WERI-Rb-1 (cell line): ENCODE data around the gene SNX25.

Experiments
- DNase-seq: peaks from one replicate; pipeline ENCODE4 v3.0.0-alpha.2; 2020
- H3K27ac ChIP-seq: fragments of 250-450 bp; sonication (Bioruptor Pico); 2 replicates; pipeline ENCODE4 v1.5.1; 2020; ENCODE audit warnings: mild to moderate bottlenecking, moderate library complexity
- H3K27me3 ChIP-seq: fragments of 250-450 bp; sonication (Bioruptor Pico); 2 replicates; pipeline ENCODE4 v1.5.1; 2021; ENCODE audit warnings: mild to moderate bottlenecking, low read depth, moderate library complexity; ENCODE audit not compliant: insufficient read depth, severe bottlenecking
- H3K36me3 ChIP-seq: fragments of 250-450 bp; sonication (Bioruptor Pico); 2 replicates; pipeline ENCODE4 v1.5.1; 2020; ENCODE audit warnings: mild to moderate bottlenecking, moderate library complexity
- H3K4me3 ChIP-seq: 2 replicates; pipeline ENCODE4 v1.5.1; 2011; ENCODE audit warnings: low read depth, mild to moderate bottlenecking, control low read depth, low read length
- H3K9me3 ChIP-seq: fragments of 250-450 bp; sonication (Bioruptor Pico); 2 replicates; pipeline ENCODE4 v1.5.1; 2021; ENCODE audit warnings: mild to moderate bottlenecking, moderate library complexity; ENCODE audit not compliant: severe bottlenecking
- CTCF ChIP-seq: IDR thresholded peaks from 2 replicates; pipeline ENCODE4 v1.5.1; 2011; ENCODE audit warnings: low read depth, mild to moderate bottlenecking, control low read depth, inconsistent platforms, low read length

SNX25 gene

GRCh38 chr4:185210102-185210981 lies 944 bp downstream of the SNX25 start:
- TF ChIP-seq CTCF, result no peak
- Histone ChIP-seq H3K9me3 (no peaks in the 10 kb centered on the region), H3K27ac (no peak overlapping the region), H3K4me3 (peak overlapping the region; percentile 67), H3K27me3 (no peaks in the 10 kb centered on the region), H3K36me3 (no peaks in the 10 kb centered on the region)
- DNase-seq, result peak; percentile 46

- no peak for DNase-seq
- no peak overlapping the region for H3K27ac ChIP-seq
- no peaks in the 10 kb centered on the region for H3K36me3 ChIP-seq
- H3K4me3 ChIP-seq, result peak overlapping the region; percentile 67
- H3K27me3 ChIP-seq, result no peaks in the 10 kb centered on the region
- H3K9me3 ChIP-seq, result no peaks in the 10 kb centered on the region
- no peak for TF ChIP-seq CTCF
Observed at GRCh38 chr4:185211035-185211434, 1.6 kb downstream of the SNX25 start.

- TF ChIP-seq CTCF, result no peak
- no peaks in the 10 kb centered on the region for H3K27me3 ChIP-seq
- H3K27ac ChIP-seq, result no peak overlapping the region
- H3K36me3 ChIP-seq, result no peaks in the 10 kb centered on the region
- no peaks in the 10 kb centered on the region for H3K9me3 ChIP-seq
- H3K4me3 ChIP-seq, result no peak overlapping the region
- DNase-seq, result no peak
Observed at GRCh38 chr4:185211641-185212040, 2.2 kb downstream of the SNX25 start.

- no peaks in the 10 kb centered on the region for H3K27me3 ChIP-seq
- no peak for TF ChIP-seq CTCF
- no peak overlapping the region for H3K27ac ChIP-seq
- no peak overlapping the region for H3K4me3 ChIP-seq
- no peaks in the 10 kb centered on the region for H3K36me3 ChIP-seq
- no peaks in the 10 kb centered on the region for H3K9me3 ChIP-seq
- DNase-seq, result no peak
Observed at GRCh38 chr4:185212581-185212980, 3.2 kb downstream of the SNX25 start.

- no peak overlapping the region for H3K27ac ChIP-seq
Observed at GRCh38 chr4:185213877-185214276, 4.5 kb downstream of the SNX25 start.

More at GRCh38 chr4:185213877-185214276, 4.5 kb downstream of the SNX25 start:
- no peak overlapping the region for H3K4me3 ChIP-seq
- DNase-seq, result no peak
- no peak for TF ChIP-seq CTCF
- no peaks in the 10 kb centered on the region for H3K27me3 ChIP-seq
- no peaks in the 10 kb centered on the region for H3K9me3 ChIP-seq
- H3K36me3 ChIP-seq, result no peaks in the 10 kb centered on the region
